ENCODE results near the gene TCTN2. TPM values are rescaled to one million over a fixed set of nuclear protein-coding genes. Genes with fewer than 3 reads are reported as not detected.

Gene TCTN2
- total RNA-seq: 1 to 10 TPM; 3.3 to 3.6 TPM

GRCh38 chr12:123670882-123671728 lies at the start of gene TCTN2:
TSS of gene TCTN2 (plus strand) at chr12:123671113. CDS start at chr12:123671241, 128 bp downstream.
- DNase-seq: peak; percentile 96
- Mint-ChIP-seq H3K27ac (no peak within 1 kb of the TSS), H3K27me3 (no peaks in the 10 kb centered on the region), H3K4me3 (peak within 1 kb of the TSS; percentile 83), H3K9me3 (no peaks in the 10 kb centered on the region), H3K4me1 (peaks cover 8% of the 10 kb centered on the region), H3K36me3 (peaks cover 2% of the 10 kb centered on the region)

- Mint-ChIP-seq H3K27ac (peak overlapping the region; percentile 63), H3K36me3 (peaks cover 28% of the 10 kb centered on the region), H3K4me1 (peaks cover 7% of the 10 kb centered on the region), H3K4me3 (no peak overlapping the region), H3K9me3 (no peaks in the 10 kb centered on the region), H3K27me3 (no peaks in the 10 kb centered on the region)
- DNase-seq: no peak
Measured at GRCh38 chr12:123621619-123622530, 49.0 kb upstream of the TCTN2 start.

GRCh38 chr12:123633379-123634141 lies 37.4 kb upstream of the TCTN2 start, which contains the start of the genes EIF2B1 and GTF2H3:
TSS of gene EIF2B1 (minus strand) at chr12:123633686. CDS start at chr12:123633557, 129 bp downstream.
TSS of gene GTF2H3 (plus strand) at chr12:123633829. CDS start at chr12:123633860, 31 bp downstream.
- peak; percentile 97 for DNase-seq
- Mint-ChIP-seq H3K27me3 (no peaks in the 10 kb centered on the region), H3K9me3 (no peaks in the 10 kb centered on the region), H3K27ac (peak within 1 kb of the TSS; percentile 95), H3K4me1 (peaks cover 28% of the 10 kb centered on the region), H3K4me3 (peak within 1 kb of the TSS; percentile 92), H3K36me3 (peaks cover 25% of the 10 kb centered on the region)

- Mint-ChIP-seq H3K36me3 (peaks cover 25% of the 10 kb centered on the region), H3K4me3 (peak overlapping the region; percentile 92), H3K27me3 (no peaks in the 10 kb centered on the region), H3K27ac (peak overlapping the region; percentile 95), H3K4me1 (peaks cover 28% of the 10 kb centered on the region), H3K9me3 (no peaks in the 10 kb centered on the region)
- peak; percentile 4 for DNase-seq
Measured at GRCh38 chr12:123634142-123634561, 36.8 kb upstream of the TCTN2 start.

GRCh38 chr12:123643911-123644310 lies 27.0 kb upstream of the TCTN2 start:
- H3K4me1 Mint-ChIP-seq: peaks cover 2% of the 10 kb centered on the region
- DNase-seq: no peak
- H3K9me3 Mint-ChIP-seq: no peaks in the 10 kb centered on the region
- no peak overlapping the region for H3K4me3 Mint-ChIP-seq
- no peak overlapping the region for H3K27ac Mint-ChIP-seq
- peaks cover 11% of the 10 kb centered on the region for H3K36me3 Mint-ChIP-seq
- no peaks in the 10 kb centered on the region for H3K27me3 Mint-ChIP-seq

- no peak for DNase-seq
- no peaks in the 10 kb centered on the region for H3K9me3 Mint-ChIP-seq
- H3K36me3 Mint-ChIP-seq: peaks cover 13% of the 10 kb centered on the region
- H3K4me3 Mint-ChIP-seq: no peak overlapping the region
- H3K27ac Mint-ChIP-seq: no peak overlapping the region
- H3K27me3 Mint-ChIP-seq: no peaks in the 10 kb centered on the region
- H3K4me1 Mint-ChIP-seq: peaks cover 2% of the 10 kb centered on the region
Measured at GRCh38 chr12:123645380-123645779, 25.5 kb upstream of the TCTN2 start.

- peaks cover 16% of the 10 kb centered on the region for H3K36me3 Mint-ChIP-seq
- peaks cover 2% of the 10 kb centered on the region for H3K4me1 Mint-ChIP-seq
- H3K27ac Mint-ChIP-seq: no peak overlapping the region
- H3K27me3 Mint-ChIP-seq: no peaks in the 10 kb centered on the region
- H3K9me3 Mint-ChIP-seq: no peaks in the 10 kb centered on the region
- no peak overlapping the region for H3K4me3 Mint-ChIP-seq
- no peak for DNase-seq
Measured at GRCh38 chr12:123645878-123646277, 25.0 kb upstream of the TCTN2 start.

GRCh38 chr12:123648401-123648800 lies 22.5 kb upstream of the TCTN2 start:
- Mint-ChIP-seq H3K27me3 (no peaks in the 10 kb centered on the region), H3K4me1 (peaks cover 2% of the 10 kb centered on the region), H3K9me3 (no peaks in the 10 kb centered on the region), H3K27ac (no peak overlapping the region), H3K36me3 (peaks cover 24% of the 10 kb centered on the region), H3K4me3 (no peak overlapping the region)
- no peak for DNase-seq

- Mint-ChIP-seq H3K4me3 (no peak overlapping the region), H3K36me3 (peaks cover 32% of the 10 kb centered on the region), H3K9me3 (no peaks in the 10 kb centered on the region), H3K27ac (no peak overlapping the region), H3K4me1 (peaks cover 3% of the 10 kb centered on the region), H3K27me3 (no peaks in the 10 kb centered on the region)
- no peak for DNase-seq
Measured at GRCh38 chr12:123654129-123654701, 16.7 kb upstream of the TCTN2 start.

- no peaks in the 10 kb centered on the region for H3K27me3 Mint-ChIP-seq
- peaks cover 11% of the 10 kb centered on the region for H3K4me1 Mint-ChIP-seq
- no peak overlapping the region for H3K4me3 Mint-ChIP-seq
- peaks cover 35% of the 10 kb centered on the region for H3K36me3 Mint-ChIP-seq
- no peak for DNase-seq
- no peaks in the 10 kb centered on the region for H3K9me3 Mint-ChIP-seq
- H3K27ac Mint-ChIP-seq: no peak overlapping the region
Measured at GRCh38 chr12:123655420-123655819, 15.5 kb upstream of the TCTN2 start.

- no peak overlapping the region for H3K27ac Mint-ChIP-seq
- no peak for DNase-seq
- no peak overlapping the region for H3K4me3 Mint-ChIP-seq
- peaks cover 11% of the 10 kb centered on the region for H3K4me1 Mint-ChIP-seq
- no peaks in the 10 kb centered on the region for H3K27me3 Mint-ChIP-seq
- no peaks in the 10 kb centered on the region for H3K9me3 Mint-ChIP-seq
- H3K36me3 Mint-ChIP-seq: peaks cover 32% of the 10 kb centered on the region
Measured at GRCh38 chr12:123656392-123656791, 14.5 kb upstream of the TCTN2 start.

- peaks cover 11% of the 10 kb centered on the region for H3K4me1 Mint-ChIP-seq
- no peaks in the 10 kb centered on the region for H3K9me3 Mint-ChIP-seq
- DNase-seq: no peak
- peaks cover 28% of the 10 kb centered on the region for H3K36me3 Mint-ChIP-seq
- no peak overlapping the region for H3K27ac Mint-ChIP-seq
- H3K27me3 Mint-ChIP-seq: no peaks in the 10 kb centered on the region
- no peak overlapping the region for H3K4me3 Mint-ChIP-seq
Measured at GRCh38 chr12:123657211-123657610, 13.7 kb upstream of the TCTN2 start.

- Mint-ChIP-seq H3K36me3 (peaks cover 33% of the 10 kb centered on the region), H3K27me3 (no peaks in the 10 kb centered on the region), H3K9me3 (no peaks in the 10 kb centered on the region), H3K4me3 (no peak overlapping the region), H3K4me1 (peaks cover 11% of the 10 kb centered on the region), H3K27ac (peak overlapping the region; percentile 57)
- no peak for DNase-seq
Measured at GRCh38 chr12:123659996-123660727, 10.8 kb upstream of the TCTN2 start.

GRCh38 chr12:123667771-123668170 lies 3.1 kb upstream of the TCTN2 start:
- DNase-seq: no peak
- H3K4me1 Mint-ChIP-seq: peaks cover 8% of the 10 kb centered on the region
- H3K9me3 Mint-ChIP-seq: no peaks in the 10 kb centered on the region
- H3K27me3 Mint-ChIP-seq: no peaks in the 10 kb centered on the region
- H3K4me3 Mint-ChIP-seq: no peak overlapping the region
- H3K27ac Mint-ChIP-seq: no peak overlapping the region
- H3K36me3 Mint-ChIP-seq: peaks cover 18% of the 10 kb centered on the region

Measured in activated naive CD8-positive, alpha-beta T cell treated with anti-CD3 and anti-CD28 coated beads for 36 hours (primary cell).